GM23338 (cell line): Measurements from ENCODE around the gene CACNA1G. TPM values are rescaled to one million over a fixed set of nuclear protein-coding genes. Genes with fewer than 3 reads are reported as not detected.

Experiments
- ATAC-seq: fragments of 200-7000 bp; cut with Tn5 transposase; 3 replicates; pipeline ENCODE4 v1.9.1; 2020
- DNase-seq: peaks from one replicate; pipeline ENCODE4 v3.0.0-alpha.2; 2015; ENCODE audit warnings: low spot score
- H2AFZ ChIP-seq: fragments of 200-600 bp; sonication (generic); 2 replicates; pipeline ENCODE4 v1.8.0; 2016; ENCODE audit warnings: antibody characterized with exemption, mild to moderate bottlenecking, moderate library complexity
- H3F3A ChIP-seq: fragments of 200-600 bp; sonication (generic); replicated peaks from 2 replicates; pipeline ENCODE4 v1.8.0; 2017; ENCODE audit warnings: antibody characterized with exemption, mixed run types, low read depth
- H3K27ac ChIP-seq: fragments of 200-600 bp; sonication (generic); 2 replicates; pipeline ENCODE4 v1.6.1; 2016; ENCODE audit warnings: low read depth
- H3K27me3 ChIP-seq: fragments of 200-600 bp; sonication (generic); 2 replicates; pipeline ENCODE4 v1.8.0; 2016; ENCODE audit warnings: mild to moderate bottlenecking, mixed run types, moderate library complexity; ENCODE audit not compliant: insufficient read depth
- H3K36me3 ChIP-seq: fragments of 200-600 bp; sonication (generic); 2 replicates; pipeline ENCODE4 v1.8.0; 2016; ENCODE audit warnings: mild to moderate bottlenecking; ENCODE audit not compliant: insufficient read depth
- H3K4me1 ChIP-seq: fragments of 200-600 bp; sonication (generic); 2 replicates; pipeline ENCODE4 v1.8.0; 2016; ENCODE audit warnings: mild to moderate bottlenecking, moderate library complexity; ENCODE audit not compliant: insufficient read depth
- H3K4me2 ChIP-seq: fragments of 200-600 bp; sonication (generic); 2 replicates; pipeline ENCODE4 v1.7.1; 2017; ENCODE audit warnings: mixed run types
- H3K4me3 ChIP-seq: fragments of 200-600 bp; sonication (generic); 2 replicates; pipeline ENCODE4 v1.6.1; 2016; ENCODE audit warnings: mixed run types
- H3K79me2 ChIP-seq: fragments of 200-600 bp; sonication (generic); replicated peaks from 2 replicates; pipeline ENCODE4 v1.8.0; 2017; ENCODE audit warnings: mild to moderate bottlenecking; ENCODE audit not compliant: insufficient read depth
- H3K9me2 ChIP-seq: fragments of 200-600 bp; sonication (generic); 2 replicates; pipeline ENCODE4 v1.8.0; 2017; ENCODE audit not compliant: insufficient read depth
- H4K20me1 ChIP-seq: fragments of 200-600 bp; sonication (generic); replicated peaks from 2 replicates; pipeline ENCODE4 v1.8.0; 2017; ENCODE audit warnings: mild to moderate bottlenecking; ENCODE audit not compliant: insufficient read depth
- H3K27ac Mint-ChIP-seq: 2 replicates; pipeline ENCODE4 v1.8.0; 2020; ENCODE audit warnings: inconsistent platforms, mild to moderate bottlenecking, moderate library complexity, mixed read lengths
- H3K27me3 Mint-ChIP-seq: 3 replicates; pipeline ENCODE4 v1.8.0; 2022; ENCODE audit warnings: low read depth, mild to moderate bottlenecking, moderate library complexity, mixed read lengths, inconsistent platforms; ENCODE audit not compliant: insufficient read depth, poor library complexity
- H3K36me3 Mint-ChIP-seq: 3 replicates; pipeline ENCODE4 v1.8.0; 2021; ENCODE audit warnings: low read depth, mild to moderate bottlenecking, inconsistent platforms, moderate library complexity, mixed read lengths
- H3K4me1 Mint-ChIP-seq: 3 replicates; pipeline ENCODE4 v1.8.0; 2020; ENCODE audit warnings: mild to moderate bottlenecking, inconsistent platforms, mixed read lengths
- H3K4me3 Mint-ChIP-seq: 3 replicates; pipeline ENCODE4 v1.8.0; 2021; ENCODE audit warnings: moderate library complexity, mild to moderate bottlenecking, inconsistent platforms, mixed read lengths
- H3K9me3 Mint-ChIP-seq: 3 replicates; pipeline ENCODE4 v1.8.0; 2020; ENCODE audit warnings: moderate library complexity, mild to moderate bottlenecking, inconsistent platforms, mixed read lengths
- ETS1 ChIP-seq: IDR thresholded peaks from 2 replicates; pipeline ENCODE4 v1.6.1; 2016; ENCODE audit warnings: antibody characterized with exemption
- EZH2 ChIP-seq: fragments of 200-600 bp; sonication (generic); IDR thresholded peaks from one replicate; pipeline ENCODE4 v1.8.0; 2017; ENCODE audit warnings: antibody characterized with exemption, mild to moderate bottlenecking, low read depth; ENCODE audit not compliant: unreplicated experiment
- JUNB ChIP-seq: IDR thresholded peaks from one replicate; pipeline ENCODE4 v1.6.1; 2016; ENCODE audit warnings: antibody characterized with exemption; ENCODE audit not compliant: unreplicated experiment
- POLR2AphosphoS5 ChIP-seq: IDR thresholded peaks from 2 replicates; pipeline ENCODE4 v1.6.1; 2016; ENCODE audit warnings: antibody characterized with exemption, low read depth
- STAT1 ChIP-seq: IDR thresholded peaks from one replicate; pipeline ENCODE4 v1.6.1; 2016; ENCODE audit warnings: antibody characterized with exemption; ENCODE audit not compliant: unreplicated experiment
- ZNF462 ChIP-seq: fragments of 250-450 bp; sonication (Bioruptor Pico); IDR thresholded peaks from 2 replicates; pipeline ENCODE4 v1.5.0; 2020; ENCODE audit warnings: mild to moderate bottlenecking, moderate library complexity
- polyA plus RNA-seq: library from polyadenylated mRNA; unstranded; fragments of >200 nt; fragmentation: Nextera tagmentation; extraction: Ambion mirVana; gene quantifications from 2 replicates; pipeline ENCODE4 v1.2.1, GENCODE V29; 2016
- total RNA-seq: library from RNA; depleted of rRNA; stranded (reverse); fragments of >200 nt; shearing (Covaris generic); gene quantifications from 2 replicates; pipeline ENCODE4 v1.2.3, GENCODE V29; 2014
- TF ChIP-seq, protein P1 (sequence below), 2 experiments: fragments of 200-600 bp in 1 of 2; sonication (generic) in 1 of 2; conservative IDR thresholded peaks; 2 replicates each; pipeline versions ENCODE4 v1.5.1 to v1.6.1; 2016 to 2017; ENCODE audit warnings: antibody characterized with exemption in 2 of 2, low read depth in 2 of 2, mild to moderate bottlenecking in 2 of 2, moderate library complexity in 1 of 2
- TF ChIP-seq, protein P2 (sequence below): IDR thresholded peaks from one replicate; pipeline ENCODE4 v1.6.1; 2018; ENCODE audit warnings: antibody characterized with exemption; ENCODE audit not compliant: unreplicated experiment

Gene CACNA1G
- total and polyA plus RNA-seq, 2 experiments from 2014 or later, result 1.4 to 5.1 TPM

DNA sequence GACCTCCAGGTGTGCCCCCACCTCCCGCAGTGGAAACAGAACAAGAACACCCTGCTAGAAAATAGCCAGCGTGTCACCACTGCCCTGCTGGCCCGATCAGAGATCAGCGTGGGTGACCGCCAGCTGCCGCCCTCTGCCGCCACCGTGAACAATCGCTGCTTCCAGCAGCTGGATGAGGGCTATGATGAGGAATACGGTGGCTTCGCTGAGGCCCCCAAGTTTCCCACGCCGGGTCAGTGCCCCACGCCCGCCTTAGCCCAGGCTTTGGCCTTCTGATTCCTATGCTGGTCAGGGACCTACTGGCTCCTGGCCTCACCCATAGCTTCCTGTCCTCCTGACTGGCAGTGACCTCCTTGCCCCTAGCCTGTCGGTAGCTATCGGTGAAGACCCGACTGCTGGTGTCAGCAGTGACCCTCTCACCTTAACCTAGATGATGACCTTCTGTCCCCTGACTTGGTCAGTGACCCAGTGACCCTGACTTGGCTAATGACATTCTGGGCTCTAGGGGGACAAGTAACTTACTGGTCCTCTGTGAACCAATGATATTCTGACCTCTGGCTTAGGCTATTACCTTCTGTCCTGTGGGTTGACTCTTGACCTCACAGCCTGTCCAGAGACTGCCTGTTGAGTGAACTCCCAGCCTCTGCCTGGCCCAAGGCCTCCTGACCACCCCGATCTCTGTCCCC, 11.1 kb upstream of the CACNA1G start:
- H3K9me3 Mint-ChIP-seq, result no peaks in the 10 kb centered on the region
- Histone ChIP-seq H3F3A (no peaks in the 10 kb centered on the region), H3K4me3 (no peak overlapping the region), H3K27me3 (no peaks in the 10 kb centered on the region), H3K9me2 (no peaks in the 10 kb centered on the region), H3K79me2 (no peaks in the 10 kb centered on the region), H2AFZ (no peak overlapping the region), H3K27ac (no peak overlapping the region), H3K36me3 (no peaks in the 10 kb centered on the region), H3K4me1 (peaks cover 9% of the 10 kb centered on the region; the same call in 1 of the 2 replicates), H3K4me2 (no peak overlapping the region), H4K20me1 (no peaks in the 10 kb centered on the region)
- peaks cover 16% of the 10 kb centered on the region for H3K27me3 Mint-ChIP-seq
- H3K4me1 Mint-ChIP-seq, result peaks cover 10% of the 10 kb centered on the region; the same call in 2 of the 3 replicates
- no peak for TF ChIP-seq POLR2AphosphoS5
- TF ChIP-seq, protein P1, sequence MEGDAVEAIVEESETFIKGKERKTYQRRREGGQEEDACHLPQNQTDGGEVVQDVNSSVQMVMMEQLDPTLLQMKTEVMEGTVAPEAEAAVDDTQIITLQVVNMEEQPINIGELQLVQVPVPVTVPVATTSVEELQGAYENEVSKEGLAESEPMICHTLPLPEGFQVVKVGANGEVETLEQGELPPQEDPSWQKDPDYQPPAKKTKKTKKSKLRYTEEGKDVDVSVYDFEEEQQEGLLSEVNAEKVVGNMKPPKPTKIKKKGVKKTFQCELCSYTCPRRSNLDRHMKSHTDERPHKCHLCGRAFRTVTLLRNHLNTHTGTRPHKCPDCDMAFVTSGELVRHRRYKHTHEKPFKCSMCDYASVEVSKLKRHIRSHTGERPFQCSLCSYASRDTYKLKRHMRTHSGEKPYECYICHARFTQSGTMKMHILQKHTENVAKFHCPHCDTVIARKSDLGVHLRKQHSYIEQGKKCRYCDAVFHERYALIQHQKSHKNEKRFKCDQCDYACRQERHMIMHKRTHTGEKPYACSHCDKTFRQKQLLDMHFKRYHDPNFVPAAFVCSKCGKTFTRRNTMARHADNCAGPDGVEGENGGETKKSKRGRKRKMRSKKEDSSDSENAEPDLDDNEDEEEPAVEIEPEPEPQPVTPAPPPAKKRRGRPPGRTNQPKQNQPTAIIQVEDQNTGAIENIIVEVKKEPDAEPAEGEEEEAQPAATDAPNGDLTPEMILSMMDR (conservative IDR thresholded peaks at IDR 0.05; ENCODE audit: low read depth in 2 of 2), result no peak; a peak in 1 of 4 replicates
- H3K36me3 Mint-ChIP-seq, result no peaks in the 10 kb centered on the region; the same call in 2 of the 3 replicates
- no peak for ATAC-seq
- H3K4me3 Mint-ChIP-seq, result no peak overlapping the region
- H3K27ac Mint-ChIP-seq, result no peak overlapping the region
- no peak for DNase-seq

DNA sequence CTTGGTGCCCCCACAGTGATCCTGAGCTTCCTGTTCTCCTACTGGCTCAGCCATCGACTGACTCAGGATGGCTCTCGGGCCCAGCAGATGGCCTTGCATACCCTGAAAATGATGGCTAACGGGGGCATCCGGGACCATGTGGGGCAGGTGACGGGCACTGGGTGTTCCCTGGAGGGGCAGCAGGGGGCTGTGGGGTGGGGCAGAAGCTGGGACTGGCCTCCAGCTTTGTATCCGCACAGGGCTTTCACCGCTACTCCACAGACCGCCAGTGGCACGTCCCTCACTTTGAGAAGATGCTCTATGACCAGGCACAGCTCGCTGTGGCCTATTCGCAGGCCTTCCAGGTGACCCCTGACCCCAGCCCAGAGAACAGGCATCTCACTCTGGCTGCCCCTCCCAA, 10.5 kb upstream of the CACNA1G start:
- Mint-ChIP-seq H3K36me3 (no peaks in the 10 kb centered on the region; the same call in 2 of the 3 replicates), H3K27ac (no peak overlapping the region), H3K9me3 (no peaks in the 10 kb centered on the region), H3K4me1 (peaks cover 10% of the 10 kb centered on the region; the same call in 2 of the 3 replicates), H3K4me3 (no peak overlapping the region), H3K27me3 (peaks cover 13% of the 10 kb centered on the region)
- DNase-seq, result no peak
- Histone ChIP-seq H3K9me2 (no peaks in the 10 kb centered on the region), H2AFZ (no peak overlapping the region), H3K4me2 (no peak overlapping the region), H3K27me3 (no peaks in the 10 kb centered on the region), H3K79me2 (no peaks in the 10 kb centered on the region), H3K27ac (no peak overlapping the region), H3K4me1 (peaks cover 9% of the 10 kb centered on the region; the same call in 1 of the 2 replicates), H3K36me3 (no peaks in the 10 kb centered on the region), H3F3A (no peaks in the 10 kb centered on the region), H4K20me1 (no peaks in the 10 kb centered on the region), H3K4me3 (no peak overlapping the region)
- no peak for ATAC-seq
- TF ChIP-seq EZH2 (no peak), ETS1 (no peak), STAT1 (no peak), ZNF462 (CRISPR knock-in tag) (no peak), JUNB (no peak)
- TF ChIP-seq, protein P2, sequence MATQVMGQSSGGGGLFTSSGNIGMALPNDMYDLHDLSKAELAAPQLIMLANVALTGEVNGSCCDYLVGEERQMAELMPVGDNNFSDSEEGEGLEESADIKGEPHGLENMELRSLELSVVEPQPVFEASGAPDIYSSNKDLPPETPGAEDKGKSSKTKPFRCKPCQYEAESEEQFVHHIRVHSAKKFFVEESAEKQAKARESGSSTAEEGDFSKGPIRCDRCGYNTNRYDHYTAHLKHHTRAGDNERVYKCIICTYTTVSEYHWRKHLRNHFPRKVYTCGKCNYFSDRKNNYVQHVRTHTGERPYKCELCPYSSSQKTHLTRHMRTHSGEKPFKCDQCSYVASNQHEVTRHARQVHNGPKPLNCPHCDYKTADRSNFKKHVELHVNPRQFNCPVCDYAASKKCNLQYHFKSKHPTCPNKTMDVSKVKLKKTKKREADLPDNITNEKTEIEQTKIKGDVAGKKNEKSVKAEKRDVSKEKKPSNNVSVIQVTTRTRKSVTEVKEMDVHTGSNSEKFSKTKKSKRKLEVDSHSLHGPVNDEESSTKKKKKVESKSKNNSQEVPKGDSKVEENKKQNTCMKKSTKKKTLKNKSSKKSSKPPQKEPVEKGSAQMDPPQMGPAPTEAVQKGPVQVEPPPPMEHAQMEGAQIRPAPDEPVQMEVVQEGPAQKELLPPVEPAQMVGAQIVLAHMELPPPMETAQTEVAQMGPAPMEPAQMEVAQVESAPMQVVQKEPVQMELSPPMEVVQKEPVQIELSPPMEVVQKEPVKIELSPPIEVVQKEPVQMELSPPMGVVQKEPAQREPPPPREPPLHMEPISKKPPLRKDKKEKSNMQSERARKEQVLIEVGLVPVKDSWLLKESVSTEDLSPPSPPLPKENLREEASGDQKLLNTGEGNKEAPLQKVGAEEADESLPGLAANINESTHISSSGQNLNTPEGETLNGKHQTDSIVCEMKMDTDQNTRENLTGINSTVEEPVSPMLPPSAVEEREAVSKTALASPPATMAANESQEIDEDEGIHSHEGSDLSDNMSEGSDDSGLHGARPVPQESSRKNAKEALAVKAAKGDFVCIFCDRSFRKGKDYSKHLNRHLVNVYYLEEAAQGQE, result no peak
